K562 (cell line): ENCODE results near the gene MXRA7.

Experiments used
- ARID3A ChIP-seq: IDR thresholded peaks from 2 replicates; pipeline ENCODE4 v1.6.1; 2012; ENCODE audit warnings: low read depth, low read length, improper control_type of control experiment, borderline replicate concordance
- HDGF ChIP-seq: fragments of 450-650 bp; IDR thresholded peaks from 2 replicates; pipeline ENCODE4 v1.6.1; 2016
- MAZ ChIP-seq, 2 experiments: fragments of 450-650 bp in 1 of 2; sonication (generic) in 1 of 2; formaldehyde crosslinking; IDR thresholded peaks in 1 of 2; conservative IDR thresholded peaks in 1 of 2; 2 replicates each; pipeline versions ENCODE4 v1.4.0 to v1.5.0; 2020; ENCODE audit warnings: mild to moderate bottlenecking in 1 of 2, missing genetic modification reagents in 1 of 2
- POLR2AphosphoS2 ChIP-seq: IDR thresholded peaks from 2 replicates; pipeline ENCODE4 v1.6.1; 2012; ENCODE audit warnings: low read length, improper control_type of control experiment
- ZBTB33 ChIP-seq: sonication (generic); formaldehyde crosslinking; IDR thresholded peaks from 2 replicates; pipeline ENCODE4 v1.8.1; 2023; ENCODE audit warnings: mild to moderate bottlenecking, missing genetic modification reagents

DNA sequence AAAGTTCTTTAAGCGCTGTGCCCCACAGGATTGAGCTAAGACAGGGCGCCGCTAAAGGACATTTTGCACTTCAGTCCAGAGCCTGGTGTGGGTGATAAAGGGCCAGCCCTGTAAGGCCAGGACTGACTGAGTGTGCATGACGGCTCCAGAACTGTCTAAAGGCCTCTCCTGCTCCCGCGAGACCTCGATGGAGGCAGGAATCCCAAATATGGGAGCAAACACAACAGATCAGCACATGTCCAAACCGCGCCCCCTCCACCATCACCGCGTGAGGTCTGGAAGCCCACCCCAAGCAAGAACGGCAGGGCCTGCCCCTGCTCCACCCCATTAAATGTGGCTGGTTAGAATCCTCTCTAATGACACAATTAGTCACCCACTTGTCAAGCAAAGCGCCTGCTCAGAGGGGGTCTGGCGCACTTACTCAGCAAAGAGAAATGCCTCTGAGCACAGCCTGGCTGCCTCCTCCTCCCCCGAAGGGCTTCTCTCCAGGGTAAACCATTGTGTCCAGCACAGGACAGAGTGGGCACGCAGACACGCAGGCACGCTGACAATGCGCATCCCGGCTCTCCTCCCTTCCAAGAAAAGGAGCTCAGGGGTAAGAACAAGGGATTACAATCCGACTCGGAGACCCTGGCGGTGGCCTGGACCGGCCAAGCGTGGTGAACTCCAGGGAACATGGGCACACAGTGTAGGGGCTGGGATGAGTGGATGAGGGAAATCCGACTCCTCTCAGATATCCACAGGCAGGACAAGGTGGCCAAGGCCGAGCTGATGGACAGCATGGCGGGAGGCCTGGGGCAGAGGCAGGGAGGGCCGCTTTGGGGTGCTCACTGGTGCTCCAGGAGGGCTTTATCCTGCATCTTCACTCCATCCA lies 1.5 kb downstream of the MXRA7 start:
- TF ChIP-seq HDGF (no peak), POLR2AphosphoS2 (no peak), ARID3A (no peak), MAZ (CRISPR knock-in tag; conservative IDR thresholded peaks at IDR 0.05 in 1 of 2, IDR thresholded peaks at IDR 0.05 in 1 of 2) (no peak), ZBTB33 (CRISPR knock-in tag) (peak; percentile 91)
